Activated T-cell treated with anti-CD3 and anti-CD28 coated beads, Interleukin-2, amount 50 U/mL, for 72 hours (primary cell): ENCODE measurements around the gene TBXA2R. TPM values are rescaled to one million over a fixed set of nuclear protein-coding genes. Genes with fewer than 3 reads are reported as not detected.

Experiments used
- ATAC-seq, 2 donors: fragments of 150-1000 bp; cut with Tn5 transposase; replicated peaks in 1 of 2; 2 replicates each; pipeline ENCODE4 v1.10.0; 2021; ENCODE audit warnings: moderate library complexity in 2 of 2, mild to moderate bottlenecking in 1 of 2
- DNase-seq, 2 donors: peaks; one replicate each; pipeline ENCODE4 v3.0.0; 2021 to 2022; ENCODE audit warnings: mixed read lengths in 1 of 2
- H3K27ac Mint-ChIP-seq: one replicate; pipeline ENCODE4 v1.8.0; 2022; ENCODE audit warnings: mild to moderate bottlenecking, moderate library complexity, mixed read lengths
- H3K27me3 Mint-ChIP-seq: one replicate; pipeline ENCODE4 v1.8.0; 2022; ENCODE audit warnings: low read depth, mixed read lengths
- H3K36me3 Mint-ChIP-seq, 2 donors: one replicate each; pipeline ENCODE4 v1.8.0; 2022; ENCODE audit warnings: mixed read lengths in 2 of 2, mild to moderate bottlenecking in 1 of 2; ENCODE audit not compliant: insufficient read depth in 2 of 2
- H3K4me1 Mint-ChIP-seq: one replicate; pipeline ENCODE4 v1.8.0; 2022; ENCODE audit warnings: low read depth, mixed read lengths
- H3K4me3 Mint-ChIP-seq, 2 donors: one replicate each; pipeline ENCODE4 v1.8.0; 2022; ENCODE audit warnings: mild to moderate bottlenecking in 2 of 2, mixed read lengths in 2 of 2, moderate library complexity in 2 of 2
- H3K9me3 Mint-ChIP-seq, 2 donors: one replicate each; pipeline ENCODE4 v1.8.0; 2022; ENCODE audit warnings: mixed read lengths in 2 of 2
- total RNA-seq, 2 donors: library from RNA; stranded (reverse); gene quantifications; one replicate each; pipeline ENCODE4 v1.2.3, GENCODE V29; 2022

TBXA2R gene
- total RNA-seq, 2 donors from 2014 or later, result 1.5 to 2.9 TPM

DNA sequence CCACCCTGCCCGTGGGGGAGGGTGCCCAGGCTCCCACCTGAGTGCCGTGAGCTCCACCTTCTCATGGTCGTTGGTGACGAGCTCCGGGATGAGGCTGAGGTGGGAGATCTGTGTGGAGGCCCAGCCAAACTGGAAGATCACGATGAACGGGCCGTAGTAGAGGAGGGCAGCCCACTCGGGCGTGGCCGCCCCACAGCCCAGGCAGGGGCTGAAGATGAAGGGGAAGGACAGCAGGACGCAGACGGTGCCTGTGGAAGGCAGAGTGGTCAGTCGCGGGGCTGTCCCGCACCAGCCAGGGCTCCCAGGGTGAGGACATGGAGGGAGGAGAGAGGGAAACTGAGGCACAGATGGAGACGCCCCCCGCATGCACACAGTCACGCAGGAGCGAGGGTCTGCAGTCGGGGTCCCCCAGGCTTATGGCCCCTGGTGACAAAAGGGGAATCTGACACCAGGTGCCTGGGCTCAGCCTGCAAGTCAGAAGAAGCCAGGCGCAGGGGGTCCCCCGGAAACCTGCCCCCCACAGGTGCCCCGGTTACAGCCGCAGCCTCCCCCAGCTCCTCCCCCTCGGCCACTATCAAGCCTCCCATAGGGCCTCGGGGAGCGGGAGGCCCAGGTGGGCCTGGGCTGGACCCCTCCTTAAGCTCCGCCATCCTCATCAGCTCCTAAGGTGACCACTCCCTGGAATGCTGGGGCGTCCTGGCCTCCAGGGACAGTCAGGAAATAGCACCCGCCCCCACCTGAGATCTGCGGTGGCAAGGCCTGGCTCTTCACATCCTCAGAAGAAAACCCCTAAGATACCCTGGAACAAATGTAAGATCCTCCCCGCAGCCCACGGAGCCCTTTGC, 55.5 kb downstream of the TBXA2R start:
- peaks cover 36% of the 10 kb centered on the region for H3K4me1 Mint-ChIP-seq
- H3K27ac Mint-ChIP-seq, result peak overlapping the region; percentile 20
- no peaks in the 10 kb centered on the region for H3K9me3 Mint-ChIP-seq
- ATAC-seq (no peak), DNase-seq (no peak)
- no peak overlapping the region for H3K4me3 Mint-ChIP-seq
- no peaks in the 10 kb centered on the region for H3K36me3 Mint-ChIP-seq
- H3K27me3 Mint-ChIP-seq, result no peaks in the 10 kb centered on the region

DNA sequence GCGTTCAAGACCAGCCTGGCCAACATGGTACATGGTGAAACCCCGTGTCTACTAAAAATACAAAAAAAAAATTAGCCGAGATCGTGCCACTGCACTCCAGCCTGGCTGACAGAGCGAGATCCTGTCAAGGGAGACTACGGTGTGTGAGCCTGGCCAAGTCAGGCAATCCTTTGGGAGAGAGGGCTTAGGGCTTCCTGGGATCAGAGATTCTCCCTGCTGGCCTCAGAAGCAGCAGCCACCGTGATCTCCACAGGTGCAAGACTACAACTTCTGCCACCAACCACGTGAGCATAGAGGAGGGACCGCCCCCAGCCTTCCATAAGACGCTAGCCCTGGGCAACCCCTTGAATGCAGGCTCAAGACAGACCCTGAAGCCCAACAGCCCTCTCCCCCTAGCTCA, 56.9 kb downstream of the TBXA2R start:
- Mint-ChIP-seq H3K9me3 (no peaks in the 10 kb centered on the region), H3K27me3 (no peaks in the 10 kb centered on the region), H3K27ac (no peak overlapping the region), H3K4me1 (peaks cover 34% of the 10 kb centered on the region), H3K4me3 (no peak overlapping the region), H3K36me3 (peaks cover 0 to 8% of the 10 kb centered on the region in 2 donors)
- no peak for DNase-seq
- ATAC-seq, result no peak

DNA sequence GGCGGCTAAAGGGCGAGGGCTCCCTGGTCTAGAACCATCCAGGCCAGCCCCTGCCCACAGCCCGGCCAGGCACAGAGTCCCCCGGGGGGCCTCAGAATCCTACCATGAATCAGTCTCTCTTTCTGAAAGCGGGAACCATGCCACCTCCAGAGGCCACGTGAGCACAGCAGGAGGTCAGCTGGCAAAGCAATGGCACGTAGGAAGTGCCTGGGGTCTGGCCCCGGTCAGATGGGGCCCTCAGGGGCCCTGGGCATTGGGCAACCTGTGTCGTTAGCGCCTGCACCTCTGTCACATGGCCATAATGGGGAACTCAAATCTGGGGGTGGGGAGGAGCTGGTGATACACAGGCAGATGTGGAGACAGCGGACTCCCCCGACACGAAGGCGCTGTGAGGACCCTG, 58.1 kb downstream of the TBXA2R start:
- DNase-seq (no peak), ATAC-seq (no peak)
- H3K27ac Mint-ChIP-seq, result no peak overlapping the region
- H3K4me3 Mint-ChIP-seq, result no peak overlapping the region
- peaks cover 25% of the 10 kb centered on the region for H3K4me1 Mint-ChIP-seq
- H3K9me3 Mint-ChIP-seq, result no peaks in the 10 kb centered on the region
- peaks cover 0 to 8% of the 10 kb centered on the region in 2 donors for H3K36me3 Mint-ChIP-seq
- H3K27me3 Mint-ChIP-seq, result no peaks in the 10 kb centered on the region

DNA sequence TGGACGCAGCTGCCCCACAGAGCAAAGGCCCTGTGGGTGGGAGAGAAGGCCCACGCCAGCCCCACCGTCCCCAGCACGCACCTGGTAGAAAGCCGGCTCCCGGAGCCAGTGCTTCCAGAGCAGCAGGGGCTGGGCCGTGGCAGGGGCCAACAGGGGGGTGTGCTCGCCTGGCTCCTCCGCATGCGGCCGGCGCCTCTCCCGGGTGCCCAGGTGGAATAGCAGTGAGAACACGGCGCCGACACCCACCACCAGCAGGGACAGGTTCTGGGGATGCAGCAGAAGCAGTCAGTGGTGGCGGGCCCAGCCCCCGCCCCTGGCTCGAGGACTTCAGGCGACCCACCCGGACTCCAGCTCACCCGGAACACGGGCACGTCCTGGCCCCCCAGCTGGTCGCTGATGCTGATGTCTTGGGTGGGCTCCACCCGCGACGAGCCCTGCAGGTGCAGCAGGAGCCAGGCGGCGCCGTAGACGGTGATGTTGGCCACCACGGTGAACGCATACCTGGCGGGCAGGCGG, 58.9 kb downstream of the TBXA2R start:
- Mint-ChIP-seq H3K9me3 (no peaks in the 10 kb centered on the region), H3K27ac (no peak overlapping the region), H3K27me3 (no peaks in the 10 kb centered on the region), H3K4me1 (peaks cover 17% of the 10 kb centered on the region), H3K4me3 (no peak overlapping the region), H3K36me3 (peaks cover 0 to 8% of the 10 kb centered on the region in 2 donors)
- ATAC-seq (no peak), DNase-seq (no peak)

DNA sequence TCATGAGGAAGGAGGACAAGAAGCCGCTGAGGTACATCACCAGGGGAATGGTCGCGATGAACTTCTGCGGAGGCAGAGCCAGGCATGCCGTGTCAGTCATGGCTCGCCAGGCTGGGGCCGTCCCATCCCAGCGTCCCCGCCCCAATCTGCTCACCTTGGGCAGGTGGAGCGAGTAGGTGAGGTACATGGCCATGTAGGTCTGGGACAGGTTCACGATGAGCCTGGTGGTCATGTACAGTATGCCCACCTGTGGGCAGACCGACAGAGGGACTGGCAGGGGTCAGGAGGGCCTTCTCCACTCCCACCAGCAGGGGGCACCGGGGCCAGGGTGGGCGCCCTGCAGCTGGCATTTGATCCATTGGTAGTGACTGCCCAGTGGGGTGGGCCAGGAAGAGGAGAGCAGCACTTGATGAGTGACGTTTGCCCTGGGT, 59.4 kb downstream of the TBXA2R start:
- H3K4me1 Mint-ChIP-seq, result peaks cover 12% of the 10 kb centered on the region
- no peak overlapping the region for H3K4me3 Mint-ChIP-seq
- H3K27me3 Mint-ChIP-seq, result no peaks in the 10 kb centered on the region
- DNase-seq (peak; percentile 40 to 44), ATAC-seq (peak in 1 of 2 donors; percentile 19)
- peaks cover 0 to 8% of the 10 kb centered on the region in 2 donors for H3K36me3 Mint-ChIP-seq
- no peaks in the 10 kb centered on the region for H3K9me3 Mint-ChIP-seq
- H3K27ac Mint-ChIP-seq, result no peak overlapping the region

DNA sequence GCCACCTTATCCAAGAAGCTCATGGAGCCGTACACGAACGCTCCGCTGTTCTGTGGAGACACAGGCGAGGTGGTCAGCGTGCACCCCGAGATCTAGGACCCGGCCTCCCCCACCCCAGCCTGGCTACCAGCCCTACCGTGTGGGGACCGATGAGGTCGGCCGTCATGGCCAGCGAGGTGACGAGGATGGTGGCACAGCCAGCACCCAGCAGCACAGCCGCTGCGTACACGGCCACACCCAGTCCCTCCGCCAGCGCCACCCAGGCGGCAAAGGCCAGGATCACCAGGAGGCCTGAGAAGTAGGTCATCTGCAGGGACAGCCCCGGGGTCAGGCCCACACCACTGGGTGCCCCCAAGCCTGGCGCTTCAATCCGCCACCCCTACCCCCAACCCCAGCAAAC, 60.6 kb downstream of the TBXA2R start:
- Mint-ChIP-seq H3K4me1 (peaks cover 12% of the 10 kb centered on the region), H3K4me3 (no peak overlapping the region), H3K27me3 (no peaks in the 10 kb centered on the region), H3K36me3 (peaks cover 0 to 8% of the 10 kb centered on the region in 2 donors), H3K9me3 (no peaks in the 10 kb centered on the region), H3K27ac (no peak overlapping the region)
- no peak for ATAC-seq
- no peak for DNase-seq

DNA sequence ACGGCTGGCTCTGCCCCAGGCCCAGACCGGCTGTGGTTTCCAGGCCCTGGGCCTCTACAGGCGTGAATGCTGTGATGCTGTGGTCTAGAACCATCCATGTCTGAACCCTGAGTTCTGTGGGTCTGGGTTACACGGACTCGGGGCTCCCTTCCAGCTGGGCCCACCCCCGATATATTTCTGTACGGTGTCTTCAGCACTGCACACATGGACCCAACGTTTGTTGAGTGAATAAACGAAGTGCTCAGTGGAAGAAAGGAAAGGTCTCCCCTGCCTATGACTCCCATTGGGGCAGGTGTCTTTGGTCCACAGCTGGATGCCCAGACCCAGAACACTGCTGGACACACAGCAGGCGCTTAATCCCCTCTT, 61.0 kb downstream of the TBXA2R start:
- H3K4me1 Mint-ChIP-seq, result peaks cover 12% of the 10 kb centered on the region
- no peaks in the 10 kb centered on the region for H3K27me3 Mint-ChIP-seq
- H3K27ac Mint-ChIP-seq, result peak overlapping the region; percentile 32
- no peaks in the 10 kb centered on the region for H3K9me3 Mint-ChIP-seq
- ATAC-seq, result peak; percentile 1 to 4
- no peak for DNase-seq
- H3K4me3 Mint-ChIP-seq, result no peak overlapping the region
- H3K36me3 Mint-ChIP-seq, result peaks cover 0 to 8% of the 10 kb centered on the region in 2 donors

DNA sequence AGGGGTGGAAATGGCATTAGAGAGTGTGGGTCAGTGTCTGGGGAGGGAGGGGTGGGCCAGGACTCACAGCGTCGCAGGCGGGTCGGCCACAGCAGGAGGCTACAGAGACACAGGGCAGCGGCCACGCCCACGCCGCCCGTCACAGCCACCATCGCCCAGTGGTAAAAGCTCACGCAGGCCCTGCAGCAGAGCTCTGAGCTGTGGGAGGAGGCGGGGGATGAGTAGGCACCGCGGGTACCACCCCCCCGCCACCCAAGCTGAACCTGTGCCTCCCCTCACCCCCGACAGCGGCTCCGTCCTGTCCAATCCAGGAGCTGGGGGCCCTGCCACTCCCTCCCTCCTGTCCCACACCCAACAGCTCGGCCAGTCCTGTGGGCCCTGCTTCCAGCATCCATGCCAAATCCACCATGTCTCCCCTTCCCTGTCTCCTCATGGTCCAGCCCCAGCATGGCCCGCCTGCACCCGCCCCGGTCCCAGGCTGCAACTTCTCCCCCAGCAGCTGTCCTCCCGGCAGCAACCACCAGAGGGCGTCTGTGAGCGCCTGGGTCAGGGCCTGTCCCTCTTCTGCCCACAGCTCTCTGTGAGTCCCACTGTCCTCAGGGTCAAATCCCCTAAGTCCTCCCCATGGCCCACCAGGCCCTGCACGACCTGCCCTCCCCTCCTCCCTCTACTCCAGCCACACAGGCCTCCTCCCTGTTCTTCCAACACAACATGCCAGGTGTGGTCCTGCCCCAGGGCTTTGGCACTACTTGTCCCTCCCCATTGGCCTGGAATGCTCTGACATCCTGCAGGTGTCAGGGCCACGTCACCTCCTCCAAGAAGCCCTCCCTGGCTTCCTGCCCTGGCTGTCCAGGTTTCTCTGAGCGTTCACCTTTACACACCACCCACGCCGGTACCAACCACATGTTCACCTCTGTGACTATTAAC, 61.7 kb downstream of the TBXA2R start:
- no peak overlapping the region for H3K27ac Mint-ChIP-seq
- no peak overlapping the region for H3K4me3 Mint-ChIP-seq
- peaks cover 0 to 8% of the 10 kb centered on the region in 2 donors for H3K36me3 Mint-ChIP-seq
- peak; percentile 80 to 88 for DNase-seq
- H3K4me1 Mint-ChIP-seq, result peaks cover 12% of the 10 kb centered on the region
- peak; percentile 68 to 77 for ATAC-seq
- H3K9me3 Mint-ChIP-seq, result no peaks in the 10 kb centered on the region
- H3K27me3 Mint-ChIP-seq, result no peaks in the 10 kb centered on the region

Other genes starting within 250 kb of the TBXA2R start
- gene NFIC, start 240.3 kb downstream of the TBXA2R start, total RNA-seq, result 10 to 100 TPM; 19.8 to 24.8 TPM
- under 1 TPM; 0.62 to 0.88 TPM for gene SMIM24, start 126.3 kb downstream of the TBXA2R start, total RNA-seq
- not detected for gene SMIM44, start 123.4 kb downstream of the TBXA2R start, total RNA-seq
- gene DOHH, start 106.2 kb downstream of the TBXA2R start, total RNA-seq, result 10 to 100 TPM; 12.3 to 13.5 TPM
- gene FZR1, start 100.6 kb downstream of the TBXA2R start, total RNA-seq, result 10 to 100 TPM; 66.2 to 85.9 TPM
- gene TEKTIP1, start 67.7 kb downstream of the TBXA2R start, total RNA-seq, result 10 to 100 TPM in 1 of 2 donors, 1 to 10 TPM in 1; 4.6 to 10.7 TPM
- 10 to 100 TPM; 50.8 to 69.9 TPM for gene MFSD12, start 49.3 kb downstream of the TBXA2R start, total RNA-seq
- gene HMG20B, start 33.9 kb downstream of the TBXA2R start, total RNA-seq, result 10 to 100 TPM; 68.9 to 78.3 TPM
- gene GIPC3, start 21.4 kb downstream of the TBXA2R start, total RNA-seq, result 1 to 10 TPM in 1 of 2 donors, under 1 TPM in 1; 0.65 to 1.1 TPM
- 10 to 100 TPM; 24.4 to 31.2 TPM for gene CACTIN, start 19.9 kb upstream of the TBXA2R start, total RNA-seq
- 10 to 100 TPM; 16.0 to 21.0 TPM for gene PIP5K1C, start 93.6 kb upstream of the TBXA2R start, total RNA-seq
- gene TJP3, start 101.5 kb upstream of the TBXA2R start, total RNA-seq, result 1 to 10 TPM; 1.7 to 5.8 TPM
- gene APBA3, start 154.8 kb upstream of the TBXA2R start, total RNA-seq, result 10 to 100 TPM; 51.8 to 52.7 TPM
- gene MRPL54, start 155.8 kb upstream of the TBXA2R start, total RNA-seq, result 10 to 100 TPM; 67.3 to 74.2 TPM
- gene RAX2, start 165.4 kb upstream of the TBXA2R start, total RNA-seq, result not detected
- 10 to 100 TPM; 15.5 to 19.2 TPM for gene MATK, start 179.5 kb upstream of the TBXA2R start, total RNA-seq